ENCODE results near the gene PNMA8B.

DNA sequence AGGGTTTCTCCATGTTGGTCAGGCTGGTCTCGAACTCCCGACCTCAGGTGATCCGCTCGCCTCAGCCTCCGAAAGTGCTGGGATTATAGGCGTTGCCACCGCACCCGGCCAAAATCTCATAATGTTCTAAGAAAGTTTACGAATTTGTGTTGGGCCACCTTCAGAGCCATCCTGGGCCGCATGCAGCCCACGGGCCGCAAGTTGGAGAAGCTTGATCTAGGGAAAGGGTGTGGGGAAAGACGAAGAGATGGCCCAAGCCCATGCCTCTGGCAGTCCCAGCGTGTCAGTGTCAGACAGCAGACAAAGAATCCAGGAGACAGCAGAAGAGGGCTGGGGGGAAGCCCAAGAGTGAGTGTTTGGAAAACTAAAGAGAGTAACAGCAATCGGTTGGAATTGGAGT lies 49.6 kb downstream of the PNMA8B start:
- TF ChIP-seq, protein P1, sequence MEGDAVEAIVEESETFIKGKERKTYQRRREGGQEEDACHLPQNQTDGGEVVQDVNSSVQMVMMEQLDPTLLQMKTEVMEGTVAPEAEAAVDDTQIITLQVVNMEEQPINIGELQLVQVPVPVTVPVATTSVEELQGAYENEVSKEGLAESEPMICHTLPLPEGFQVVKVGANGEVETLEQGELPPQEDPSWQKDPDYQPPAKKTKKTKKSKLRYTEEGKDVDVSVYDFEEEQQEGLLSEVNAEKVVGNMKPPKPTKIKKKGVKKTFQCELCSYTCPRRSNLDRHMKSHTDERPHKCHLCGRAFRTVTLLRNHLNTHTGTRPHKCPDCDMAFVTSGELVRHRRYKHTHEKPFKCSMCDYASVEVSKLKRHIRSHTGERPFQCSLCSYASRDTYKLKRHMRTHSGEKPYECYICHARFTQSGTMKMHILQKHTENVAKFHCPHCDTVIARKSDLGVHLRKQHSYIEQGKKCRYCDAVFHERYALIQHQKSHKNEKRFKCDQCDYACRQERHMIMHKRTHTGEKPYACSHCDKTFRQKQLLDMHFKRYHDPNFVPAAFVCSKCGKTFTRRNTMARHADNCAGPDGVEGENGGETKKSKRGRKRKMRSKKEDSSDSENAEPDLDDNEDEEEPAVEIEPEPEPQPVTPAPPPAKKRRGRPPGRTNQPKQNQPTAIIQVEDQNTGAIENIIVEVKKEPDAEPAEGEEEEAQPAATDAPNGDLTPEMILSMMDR (conservative IDR thresholded peaks at IDR 0.05 in 1 of 2, IDR thresholded peaks at IDR 0.05 in 1 of 2; ENCODE audit: extremely low read depth in 1 of 2, insufficient read depth in 1 of 2, low read depth in 1 of 2, low read length in 2 of 2): no peak
- TF ChIP-seq EZH2 (IDR thresholded peaks at IDR 0.05; ENCODE audit: borderline replicate concordance, low read length): no peak

Measured in mammary epithelial cell (primary cell).